Parathyroid adenoma (tissue), 2 donors: ENCODE data around the gene RYR3.

Source experiments
- H2AFZ ChIP-seq: fragments of 300-600 bp; sonication (generic); one replicate; pipeline ENCODE4 v1.7.0; 2017; ENCODE audit warnings: antibody characterized with exemption, mild to moderate bottlenecking
- H3K27ac ChIP-seq: fragments of 300-600 bp; sonication (generic); one replicate; pipeline ENCODE4 v1.7.0; 2017
- H3K27me3 ChIP-seq: fragments of 300-600 bp; sonication (generic); one replicate; pipeline ENCODE4 v1.7.0; 2017; ENCODE audit warnings: low read length; ENCODE audit not compliant: control insufficient read depth, insufficient read depth
- H3K36me3 ChIP-seq: fragments of 300-600 bp; sonication (generic); one replicate; pipeline ENCODE4 v1.7.0; 2017; ENCODE audit warnings: low read length; ENCODE audit not compliant: control insufficient read depth, insufficient read depth
- H3K4me1 ChIP-seq: fragments of 300-600 bp; sonication (generic); one replicate; pipeline ENCODE4 v1.7.0; 2017; ENCODE audit warnings: control low read depth
- H3K4me2 ChIP-seq: fragments of 300-600 bp; sonication (generic); one replicate; pipeline ENCODE4 v1.7.0; 2017; ENCODE audit warnings: low read length
- H3K4me3 ChIP-seq: fragments of 300-600 bp; sonication (generic); one replicate; pipeline ENCODE4 v1.7.0; 2017; ENCODE audit warnings: low read depth, low read length
- H3K79me2 ChIP-seq: fragments of 300-600 bp; sonication (generic); one replicate; pipeline ENCODE4 v1.7.0; 2017; ENCODE audit warnings: control low read depth
- H3K9ac ChIP-seq: fragments of 300-600 bp; sonication (generic); one replicate; pipeline ENCODE4 v1.7.0; 2017; ENCODE audit warnings: mild to moderate bottlenecking
- H3K9me3 ChIP-seq: fragments of 300-600 bp; sonication (generic); one replicate; pipeline ENCODE4 v1.7.0; 2017; ENCODE audit warnings: low read length; ENCODE audit not compliant: control insufficient read depth
- TF ChIP-seq, protein P1 (sequence below): fragments of 300-600 bp; sonication (generic); IDR thresholded peaks from one replicate; pipeline ENCODE4 v1.7.0; 2017; ENCODE audit warnings: antibody characterized with exemption, mild to moderate bottlenecking
- donor health status: primary hyperparathyroidism.

Gene RYR3

DNA sequence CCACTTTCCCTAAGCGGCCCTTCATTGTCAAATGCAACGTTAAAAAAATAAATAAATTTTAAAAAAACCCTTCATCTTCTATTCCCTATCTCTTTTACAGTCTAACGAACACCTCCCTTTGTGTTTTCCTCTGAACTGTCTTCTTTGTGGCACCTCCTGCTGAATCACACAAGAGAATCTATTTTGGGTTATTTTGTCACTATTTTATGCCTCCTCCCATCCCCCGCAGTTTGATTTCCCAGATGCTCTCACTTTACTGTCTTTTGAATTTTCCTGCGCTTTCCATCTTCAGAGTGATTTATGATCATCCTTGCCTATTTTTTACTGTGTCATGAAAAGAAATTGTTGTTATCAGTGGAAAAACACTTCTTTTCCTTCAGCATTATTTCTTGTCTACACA lies 32.5 kb downstream of the RYR3 start:
- no peak overlapping the region for H3K27ac ChIP-seq
- H3K4me2 ChIP-seq: no peak overlapping the region
- TF ChIP-seq, protein P1, sequence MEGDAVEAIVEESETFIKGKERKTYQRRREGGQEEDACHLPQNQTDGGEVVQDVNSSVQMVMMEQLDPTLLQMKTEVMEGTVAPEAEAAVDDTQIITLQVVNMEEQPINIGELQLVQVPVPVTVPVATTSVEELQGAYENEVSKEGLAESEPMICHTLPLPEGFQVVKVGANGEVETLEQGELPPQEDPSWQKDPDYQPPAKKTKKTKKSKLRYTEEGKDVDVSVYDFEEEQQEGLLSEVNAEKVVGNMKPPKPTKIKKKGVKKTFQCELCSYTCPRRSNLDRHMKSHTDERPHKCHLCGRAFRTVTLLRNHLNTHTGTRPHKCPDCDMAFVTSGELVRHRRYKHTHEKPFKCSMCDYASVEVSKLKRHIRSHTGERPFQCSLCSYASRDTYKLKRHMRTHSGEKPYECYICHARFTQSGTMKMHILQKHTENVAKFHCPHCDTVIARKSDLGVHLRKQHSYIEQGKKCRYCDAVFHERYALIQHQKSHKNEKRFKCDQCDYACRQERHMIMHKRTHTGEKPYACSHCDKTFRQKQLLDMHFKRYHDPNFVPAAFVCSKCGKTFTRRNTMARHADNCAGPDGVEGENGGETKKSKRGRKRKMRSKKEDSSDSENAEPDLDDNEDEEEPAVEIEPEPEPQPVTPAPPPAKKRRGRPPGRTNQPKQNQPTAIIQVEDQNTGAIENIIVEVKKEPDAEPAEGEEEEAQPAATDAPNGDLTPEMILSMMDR: no peak
- no peaks in the 10 kb centered on the region for H3K27me3 ChIP-seq
- no peaks in the 10 kb centered on the region for H3K79me2 ChIP-seq
- H3K4me1 ChIP-seq: no peaks in the 10 kb centered on the region
- H3K36me3 ChIP-seq: no peaks in the 10 kb centered on the region
- H2AFZ ChIP-seq: no peak overlapping the region
- no peaks in the 10 kb centered on the region for H3K9me3 ChIP-seq
- no peak overlapping the region for H3K4me3 ChIP-seq
- H3K9ac ChIP-seq: no peak overlapping the region

DNA sequence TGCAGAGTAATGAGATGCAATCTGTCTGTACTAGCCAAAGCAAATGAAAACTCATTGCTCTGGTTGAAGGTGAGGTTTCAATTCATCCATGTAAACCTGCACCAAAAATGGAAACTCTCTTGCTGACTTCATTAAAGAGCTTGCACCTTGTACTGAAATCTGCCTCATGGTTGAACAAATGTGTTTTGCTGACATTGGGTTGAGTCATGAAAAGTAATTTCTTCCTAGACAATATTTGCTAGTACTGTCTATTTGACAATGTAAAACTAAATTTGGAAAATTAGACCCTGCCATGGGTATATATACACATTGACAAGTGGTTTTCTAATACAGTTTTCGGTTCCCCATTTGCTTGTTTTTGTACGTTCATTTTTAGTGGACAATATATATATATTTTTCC lies 33.3 kb downstream of the RYR3 start:
- H3K79me2 ChIP-seq: no peaks in the 10 kb centered on the region
- no peaks in the 10 kb centered on the region for H3K36me3 ChIP-seq
- H3K27ac ChIP-seq: no peak overlapping the region
- H2AFZ ChIP-seq: no peak overlapping the region
- H3K4me2 ChIP-seq: no peak overlapping the region
- no peaks in the 10 kb centered on the region for H3K9me3 ChIP-seq
- TF ChIP-seq, protein P1: no peak
- no peaks in the 10 kb centered on the region for H3K27me3 ChIP-seq
- H3K4me3 ChIP-seq: no peak overlapping the region
- no peaks in the 10 kb centered on the region for H3K4me1 ChIP-seq
- H3K9ac ChIP-seq: no peak overlapping the region

DNA sequence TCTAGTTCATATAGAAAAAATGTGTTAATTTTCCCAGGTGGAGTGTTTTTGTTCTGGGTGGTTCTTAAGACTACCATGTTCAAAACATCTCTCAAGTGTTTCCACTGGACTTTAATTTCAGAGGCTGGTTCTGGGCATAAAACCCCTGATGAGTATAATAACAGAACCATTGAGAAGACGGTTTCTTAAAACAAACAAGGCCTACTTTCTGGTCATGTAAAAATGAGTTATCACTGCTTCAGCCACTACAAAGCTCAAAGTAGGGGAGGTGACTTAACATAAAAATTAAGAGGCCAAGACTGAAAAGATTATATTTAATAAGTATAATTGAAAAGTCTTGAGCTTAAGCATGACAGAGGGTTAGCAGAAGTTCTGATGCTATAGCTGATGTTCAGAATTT lies 33.8 kb downstream of the RYR3 start:
- H3K4me3 ChIP-seq: no peak overlapping the region
- no peaks in the 10 kb centered on the region for H3K79me2 ChIP-seq
- H3K27me3 ChIP-seq: no peaks in the 10 kb centered on the region
- H3K27ac ChIP-seq: no peak overlapping the region
- no peaks in the 10 kb centered on the region for H3K9me3 ChIP-seq
- TF ChIP-seq, protein P1: no peak
- no peaks in the 10 kb centered on the region for H3K4me1 ChIP-seq
- no peak overlapping the region for H3K4me2 ChIP-seq
- no peak overlapping the region for H2AFZ ChIP-seq
- H3K9ac ChIP-seq: no peak overlapping the region
- H3K36me3 ChIP-seq: no peaks in the 10 kb centered on the region

DNA sequence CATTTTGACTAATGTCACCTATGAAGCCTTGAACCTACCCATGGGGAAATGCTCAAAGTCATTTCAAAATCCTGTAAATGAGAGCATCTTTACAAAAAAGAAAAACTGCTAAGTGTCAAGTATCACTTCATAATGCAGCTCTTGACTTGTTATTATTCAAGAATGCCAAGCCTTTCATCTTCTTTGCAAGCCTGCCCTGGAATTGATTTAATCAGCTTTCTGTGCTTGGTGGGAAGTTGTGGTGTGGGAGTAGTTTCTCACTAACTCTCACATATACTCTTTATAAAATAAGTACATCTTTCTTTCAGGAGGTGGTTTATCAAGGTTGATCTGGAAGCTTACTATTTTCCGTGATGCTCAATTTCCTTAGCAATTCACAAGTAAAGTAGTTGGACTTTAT lies 43.6 kb downstream of the RYR3 start:
- no peak overlapping the region for H3K4me3 ChIP-seq
- no peaks in the 10 kb centered on the region for H3K4me1 ChIP-seq
- H3K9ac ChIP-seq: no peak overlapping the region
- no peaks in the 10 kb centered on the region for H3K27me3 ChIP-seq
- H3K36me3 ChIP-seq: no peaks in the 10 kb centered on the region
- TF ChIP-seq, protein P1: no peak
- no peak overlapping the region for H2AFZ ChIP-seq
- H3K9me3 ChIP-seq: no peaks in the 10 kb centered on the region
- no peak overlapping the region for H3K27ac ChIP-seq
- no peaks in the 10 kb centered on the region for H3K79me2 ChIP-seq
- no peak overlapping the region for H3K4me2 ChIP-seq

DNA sequence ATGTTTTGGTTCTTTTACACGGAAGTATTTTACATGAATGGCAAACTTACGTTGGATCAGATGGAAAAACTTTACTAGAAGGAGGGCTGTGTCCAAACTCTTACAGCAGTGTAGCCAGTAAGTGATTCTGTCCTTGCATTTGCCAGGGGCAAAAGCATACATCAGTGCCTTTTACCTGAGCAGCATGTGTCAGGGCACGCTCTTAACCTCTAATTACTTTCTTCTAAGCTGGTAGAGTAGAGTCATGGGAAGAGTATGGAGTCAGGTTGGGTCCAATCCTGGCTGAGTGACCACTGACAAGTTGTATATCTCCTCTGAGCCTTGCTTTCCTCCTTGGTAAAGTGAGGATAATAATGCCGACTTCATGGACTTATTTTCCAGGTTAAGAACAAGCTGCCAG lies 47.1 kb downstream of the RYR3 start:
- no peak overlapping the region for H3K9ac ChIP-seq

More for the DNA sequence above, 47.1 kb downstream of the RYR3 start:
- no peak overlapping the region for H3K27ac ChIP-seq
- no peaks in the 10 kb centered on the region for H3K27me3 ChIP-seq
- no peak overlapping the region for H2AFZ ChIP-seq
- H3K79me2 ChIP-seq: no peaks in the 10 kb centered on the region
- no peak overlapping the region for H3K4me2 ChIP-seq
- no peak overlapping the region for H3K4me3 ChIP-seq
- H3K9me3 ChIP-seq: no peaks in the 10 kb centered on the region
- H3K36me3 ChIP-seq: no peaks in the 10 kb centered on the region
- TF ChIP-seq, protein P1: no peak
- no peaks in the 10 kb centered on the region for H3K4me1 ChIP-seq
